Measurements from ENCODE around the gene SERTAD2.

DNA sequence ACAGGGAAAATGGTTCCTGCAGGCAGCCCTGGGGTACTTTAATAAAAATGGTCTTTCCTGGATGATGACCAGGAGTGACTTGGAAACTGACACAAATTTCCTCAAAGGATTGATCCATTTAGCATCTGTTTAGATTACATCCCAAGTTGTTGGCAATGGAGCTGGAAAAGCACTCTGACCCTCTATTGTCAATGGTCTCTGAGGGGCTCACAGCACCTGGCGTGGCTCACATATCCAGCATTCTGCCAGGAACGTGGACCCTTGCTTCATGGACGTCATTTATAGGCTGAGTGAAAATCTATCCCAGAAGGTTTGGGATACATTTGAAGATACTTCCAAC is 43.8 kb downstream of the SERTAD2 start:
- TF ChIP-seq, protein P1, sequence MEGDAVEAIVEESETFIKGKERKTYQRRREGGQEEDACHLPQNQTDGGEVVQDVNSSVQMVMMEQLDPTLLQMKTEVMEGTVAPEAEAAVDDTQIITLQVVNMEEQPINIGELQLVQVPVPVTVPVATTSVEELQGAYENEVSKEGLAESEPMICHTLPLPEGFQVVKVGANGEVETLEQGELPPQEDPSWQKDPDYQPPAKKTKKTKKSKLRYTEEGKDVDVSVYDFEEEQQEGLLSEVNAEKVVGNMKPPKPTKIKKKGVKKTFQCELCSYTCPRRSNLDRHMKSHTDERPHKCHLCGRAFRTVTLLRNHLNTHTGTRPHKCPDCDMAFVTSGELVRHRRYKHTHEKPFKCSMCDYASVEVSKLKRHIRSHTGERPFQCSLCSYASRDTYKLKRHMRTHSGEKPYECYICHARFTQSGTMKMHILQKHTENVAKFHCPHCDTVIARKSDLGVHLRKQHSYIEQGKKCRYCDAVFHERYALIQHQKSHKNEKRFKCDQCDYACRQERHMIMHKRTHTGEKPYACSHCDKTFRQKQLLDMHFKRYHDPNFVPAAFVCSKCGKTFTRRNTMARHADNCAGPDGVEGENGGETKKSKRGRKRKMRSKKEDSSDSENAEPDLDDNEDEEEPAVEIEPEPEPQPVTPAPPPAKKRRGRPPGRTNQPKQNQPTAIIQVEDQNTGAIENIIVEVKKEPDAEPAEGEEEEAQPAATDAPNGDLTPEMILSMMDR (IDR thresholded peaks at IDR 0.05): peak in 1 of 7 experiments; percentile 1
- no peak for TF ChIP-seq POLR2A (IDR thresholded peaks at IDR 0.05)

Measured in body of pancreas (tissue), 4 donors.